ENCODE measurements around the gene TMEFF1.
"Not testable (repeated sequence)": the region's sequence is repeated elsewhere in the genome, so short reads cannot be mapped to it uniquely, and the experiment has no call there.

The TMEFF1 gene

DNA sequence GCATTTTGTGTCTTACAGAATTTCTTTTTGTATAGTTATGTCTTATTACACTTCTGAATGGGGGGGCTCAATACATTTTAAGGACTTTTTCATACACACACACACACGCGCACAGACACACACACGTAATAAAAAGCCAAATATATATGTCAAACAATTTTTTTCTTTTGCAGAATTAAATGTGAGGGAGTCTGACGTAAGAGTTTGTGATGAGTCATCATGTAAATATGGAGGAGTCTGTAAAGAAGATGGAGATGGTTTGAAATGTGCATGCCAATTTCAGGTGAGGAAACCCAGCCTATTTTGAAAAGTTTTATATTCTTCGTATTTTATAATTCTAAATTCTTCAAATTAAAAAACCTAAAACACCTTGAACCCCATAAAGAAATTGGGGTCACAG lies 25.6 kb downstream of the TMEFF1 start:
- no peak overlapping the region for H3K27ac ChIP-seq
- TF ChIP-seq, protein P1, sequence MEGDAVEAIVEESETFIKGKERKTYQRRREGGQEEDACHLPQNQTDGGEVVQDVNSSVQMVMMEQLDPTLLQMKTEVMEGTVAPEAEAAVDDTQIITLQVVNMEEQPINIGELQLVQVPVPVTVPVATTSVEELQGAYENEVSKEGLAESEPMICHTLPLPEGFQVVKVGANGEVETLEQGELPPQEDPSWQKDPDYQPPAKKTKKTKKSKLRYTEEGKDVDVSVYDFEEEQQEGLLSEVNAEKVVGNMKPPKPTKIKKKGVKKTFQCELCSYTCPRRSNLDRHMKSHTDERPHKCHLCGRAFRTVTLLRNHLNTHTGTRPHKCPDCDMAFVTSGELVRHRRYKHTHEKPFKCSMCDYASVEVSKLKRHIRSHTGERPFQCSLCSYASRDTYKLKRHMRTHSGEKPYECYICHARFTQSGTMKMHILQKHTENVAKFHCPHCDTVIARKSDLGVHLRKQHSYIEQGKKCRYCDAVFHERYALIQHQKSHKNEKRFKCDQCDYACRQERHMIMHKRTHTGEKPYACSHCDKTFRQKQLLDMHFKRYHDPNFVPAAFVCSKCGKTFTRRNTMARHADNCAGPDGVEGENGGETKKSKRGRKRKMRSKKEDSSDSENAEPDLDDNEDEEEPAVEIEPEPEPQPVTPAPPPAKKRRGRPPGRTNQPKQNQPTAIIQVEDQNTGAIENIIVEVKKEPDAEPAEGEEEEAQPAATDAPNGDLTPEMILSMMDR (conservative IDR thresholded peaks at IDR 0.05), result no peak
- no peak for TF ChIP-seq ZFX (IDR thresholded peaks at IDR 0.05)

DNA sequence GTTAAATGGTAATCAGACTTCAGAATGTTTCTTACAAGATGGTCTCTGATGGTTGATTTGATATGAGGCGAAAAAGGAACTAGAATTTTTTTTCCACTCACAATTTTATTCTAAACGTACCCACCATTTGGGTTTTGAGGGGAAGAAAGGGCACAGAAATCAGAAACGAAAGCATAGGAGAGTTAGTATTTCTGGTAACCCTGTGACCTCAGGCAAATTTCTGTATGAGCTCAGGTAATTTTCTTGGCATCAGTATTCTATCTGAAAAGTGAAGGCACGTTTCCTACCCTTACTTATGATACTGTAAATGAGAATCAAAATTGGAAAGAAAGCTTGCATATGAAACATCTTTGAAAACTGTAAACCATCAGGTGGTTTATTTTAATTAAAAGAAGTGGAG lies 26.5 kb downstream of the TMEFF1 start:
- H3K27ac ChIP-seq, result no peak overlapping the region
- TF ChIP-seq, protein P1 (conservative IDR thresholded peaks at IDR 0.05), result no peak
- no peak for TF ChIP-seq ZFX (IDR thresholded peaks at IDR 0.05)

DNA sequence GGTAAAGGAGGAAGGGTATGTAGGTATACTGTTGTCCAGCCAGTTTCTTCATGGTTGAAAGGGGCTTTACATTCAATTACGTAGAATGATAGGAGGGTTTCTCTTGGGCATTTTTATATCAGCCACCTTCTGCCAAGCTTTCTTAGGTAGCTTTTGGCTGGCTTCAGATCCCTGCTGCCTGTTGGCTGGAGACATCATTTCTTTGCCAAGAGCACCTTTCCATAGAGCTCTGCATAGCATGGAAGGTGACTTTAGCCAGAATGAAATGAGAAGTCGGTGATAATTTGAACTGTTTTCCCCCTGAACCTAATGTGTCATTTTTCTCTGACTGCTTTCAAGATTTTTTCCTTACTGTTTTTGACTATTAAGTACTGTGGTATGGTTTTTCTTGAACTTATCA lies 26.9 kb downstream of the TMEFF1 start:
- TF ChIP-seq, protein P1 (conservative IDR thresholded peaks at IDR 0.05), result no peak
- no peak for TF ChIP-seq ZFX (IDR thresholded peaks at IDR 0.05)
- H3K27ac ChIP-seq, result no peak overlapping the region

DNA sequence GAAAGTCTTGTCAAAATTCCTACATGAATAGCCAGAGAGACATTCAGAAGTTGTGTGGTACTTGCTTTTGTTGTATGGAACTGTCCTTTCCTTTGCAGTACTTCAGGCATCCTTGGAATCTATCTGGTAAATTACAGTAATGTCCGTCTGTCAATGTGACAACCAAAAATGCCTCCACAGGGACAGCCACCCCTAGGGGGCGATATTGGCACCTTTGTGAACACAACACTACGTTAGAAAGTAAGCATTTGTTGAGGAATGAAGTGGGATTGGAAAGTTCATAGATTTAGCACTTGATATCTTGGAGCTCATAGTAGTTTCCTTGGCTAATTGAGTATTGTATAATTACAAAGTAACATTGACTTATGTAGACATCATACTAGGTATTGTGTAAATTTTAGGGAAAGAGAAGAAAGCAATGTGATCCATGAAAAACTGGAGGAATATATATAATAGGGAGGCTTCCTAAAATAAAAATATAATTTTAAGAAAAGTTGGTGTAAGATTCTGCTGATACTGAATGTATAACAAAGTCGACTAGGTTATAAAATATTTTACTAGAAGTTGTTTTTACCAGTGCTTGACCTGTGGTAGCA lies 32.7 kb downstream of the TMEFF1 start:
- H3K27ac ChIP-seq, result no peak overlapping the region
- no peak for TF ChIP-seq ZFX (IDR thresholded peaks at IDR 0.05)
- TF ChIP-seq, protein P1 (conservative IDR thresholded peaks at IDR 0.05), result peak; percentile 93

DNA sequence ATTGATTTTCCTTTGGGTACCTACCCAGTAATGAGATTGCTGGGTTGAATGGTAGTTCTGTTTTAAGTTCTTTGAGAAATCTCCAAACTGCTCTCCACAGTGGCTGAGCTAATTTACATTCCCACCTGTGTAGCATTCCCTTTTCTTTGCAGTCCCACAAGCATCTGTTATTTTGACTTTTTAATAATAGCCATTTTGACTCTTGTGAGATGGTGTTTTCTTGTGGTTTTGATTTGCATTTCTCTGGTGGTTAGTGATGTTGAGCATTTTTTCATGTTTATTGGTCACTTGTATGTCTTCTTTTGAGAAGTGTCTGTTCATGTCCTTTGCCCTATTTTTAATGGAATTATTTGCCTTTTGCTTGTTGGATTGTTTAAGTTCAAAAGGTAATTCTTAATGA lies 34.4 kb downstream of the TMEFF1 start:
- H3K27ac ChIP-seq, result not testable (repeated sequence)

DNA sequence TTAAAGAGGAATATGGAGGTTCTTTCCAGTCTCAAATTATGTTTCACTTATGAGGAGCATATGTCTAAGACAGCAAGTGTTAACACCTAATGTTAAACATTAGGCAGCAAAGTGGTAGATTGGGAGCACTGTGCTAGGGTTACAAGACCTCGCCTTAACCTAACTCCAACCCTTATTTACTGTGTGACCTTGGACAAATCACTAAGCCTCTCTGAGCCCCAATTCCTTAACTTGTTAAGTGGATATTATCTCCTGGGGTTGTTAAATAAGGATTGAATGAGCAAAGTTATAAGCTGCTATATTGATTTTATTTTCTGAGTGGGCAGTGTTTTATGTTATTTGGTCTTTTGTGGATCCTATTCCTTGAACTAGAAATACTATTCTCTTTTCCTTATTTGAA lies 38.3 kb downstream of the TMEFF1 start:
- no peak for TF ChIP-seq ZFX (IDR thresholded peaks at IDR 0.05)
- TF ChIP-seq, protein P1 (conservative IDR thresholded peaks at IDR 0.05), result no peak
- no peak overlapping the region for H3K27ac ChIP-seq

DNA sequence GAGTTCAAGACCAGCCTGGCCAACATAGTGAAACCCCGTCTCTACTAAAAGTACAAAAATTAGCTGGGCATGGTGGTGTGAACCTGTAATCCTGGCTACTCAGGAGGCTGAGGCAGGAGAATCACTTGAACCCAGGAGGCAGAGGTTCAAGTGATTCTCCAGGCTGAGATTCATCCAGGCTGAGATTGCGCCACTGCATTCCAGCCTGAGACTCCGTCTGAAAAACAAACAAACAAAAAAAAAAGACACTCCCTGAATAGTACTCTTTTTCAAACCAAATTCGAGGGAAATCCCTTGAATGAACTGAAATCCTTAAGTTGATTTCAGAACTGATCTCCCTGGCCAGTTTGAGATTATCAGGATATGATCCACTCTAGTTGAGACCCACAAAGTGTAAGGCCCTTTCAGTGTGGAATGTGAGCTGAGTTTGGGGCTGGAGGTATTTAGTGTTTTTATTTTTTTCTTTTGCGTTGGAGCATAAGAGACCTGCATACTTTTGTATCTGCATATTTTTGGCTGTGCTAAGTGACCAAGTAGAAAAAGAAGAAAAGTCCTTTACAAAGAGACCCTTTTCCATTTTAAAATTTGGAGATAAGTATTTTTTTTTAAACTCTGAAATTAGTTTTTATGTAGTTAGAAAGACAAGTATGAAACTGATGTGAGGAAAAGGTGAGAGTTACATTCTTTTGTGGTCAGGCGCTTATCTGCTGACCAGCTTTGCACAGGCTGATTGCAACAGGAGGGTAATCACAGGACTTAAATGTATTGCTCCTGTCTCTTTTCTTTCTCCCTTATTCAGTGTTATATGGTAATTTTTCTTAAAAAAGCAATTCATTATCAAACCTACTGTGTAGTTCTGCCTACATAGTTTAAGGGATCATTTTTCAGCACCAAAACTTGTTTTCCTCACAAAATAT lies 42.9 kb downstream of the TMEFF1 start:
- TF ChIP-seq, protein P1 (conservative IDR thresholded peaks at IDR 0.05), result no peak
- TF ChIP-seq ZFX (IDR thresholded peaks at IDR 0.05), result no peak
- no peak overlapping the region for H3K27ac ChIP-seq

Data from C4-2B (cell line).